ENCODE results near the gene AMIGO1. TPM values are rescaled to one million over a fixed set of nuclear protein-coding genes. Genes with fewer than 3 reads are reported as not detected.

The AMIGO1 gene
- total and polyA plus RNA-seq, 2 of the 8 experiments (the other 6 are each of a cell fraction or from before 2014, with no cell fraction given): 1.5 to 2.7 TPM

DNA sequence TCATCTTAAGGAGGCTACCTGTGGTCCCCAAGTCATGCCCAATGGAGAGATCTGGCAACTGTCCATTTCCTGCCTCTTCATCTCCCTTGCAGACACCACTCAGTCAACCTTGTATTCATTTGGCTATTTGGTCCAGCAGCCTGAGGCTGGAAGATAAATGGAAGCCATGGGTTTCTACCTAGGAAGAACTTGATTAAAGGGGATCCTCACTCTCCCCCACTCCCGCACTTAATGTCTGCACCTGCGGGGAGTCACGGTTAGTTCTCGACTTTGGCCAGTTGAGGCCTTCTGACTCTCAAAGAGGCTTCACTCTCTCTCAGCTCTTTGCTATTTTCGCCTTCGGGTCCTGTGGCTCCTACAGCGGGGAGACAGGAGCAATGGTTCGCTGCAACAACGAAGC, 34.3 kb downstream of the AMIGO1 start:
- Histone ChIP-seq H3K79me2 (ENCODE audit: control insufficient read depth in 1 of 2, insufficient read depth in 2 of 2, low read length in 2 of 2) (no peaks in the 10 kb centered on the region), H3K14ac (ENCODE audit: insufficient read length) (no peak overlapping the region), H3K4me3 (ENCODE audit: extremely low read depth in 1 of 4, insufficient read depth in 2 of 4, low read depth in 3 of 4, low read length in 4 of 4) (no peak overlapping the region), H2AFZ (ENCODE audit: low read length) (no peak overlapping the region), H3K9me3 (ENCODE audit: insufficient read depth in 2 of 2, low read depth in 1 of 2, low read length in 1 of 2) (no peaks in the 10 kb centered on the region), H2BK5ac (ENCODE audit: low read depth, low read length) (no peak overlapping the region), H3K23ac (ENCODE audit: insufficient read length) (no peak overlapping the region), H3K4me1 (replicated peaks in 1 of 4; ENCODE audit: control insufficient read depth in 3 of 4, insufficient read depth in 4 of 4, low read length in 3 of 4) (no peaks in the 10 kb centered on the region), H3K79me1 (ENCODE audit: low read depth, low read length) (no peaks in the 10 kb centered on the region), H3K56ac (replicated peaks; ENCODE audit: insufficient read length, low read depth, low read length) (no peak overlapping the region), H3K18ac (ENCODE audit: extremely low read depth, low read length) (no peak overlapping the region), H3K4ac (replicated peaks; ENCODE audit: insufficient read length, low read depth, low read length) (no peak overlapping the region), H4K8ac (ENCODE audit: extremely low read depth, insufficient read depth, low read length) (no peak overlapping the region), H4K20me1 (replicated peaks in 1 of 2; ENCODE audit: control insufficient read depth in 1 of 2, insufficient read depth in 2 of 2, low read length in 2 of 2) (peaks cover 0 to 2% of the 10 kb centered on the region in 2 experiments), H3K27ac (ENCODE audit: low read depth, low read length) (no peak overlapping the region), H2BK12ac (ENCODE audit: low read depth, low read length) (no peak overlapping the region), H3K4me2 (ENCODE audit: insufficient read depth in 1 of 2, low read depth in 2 of 2, low read length in 2 of 2) (no peak overlapping the region), H3K27me3 (replicated peaks in 1 of 4; ENCODE audit: control insufficient read depth in 3 of 4, extremely low read depth in 1 of 4, insufficient read depth in 3 of 4, low read length in 3 of 4) (peaks cover 0 to 5% (median under 1%) of the 10 kb centered on the region in 4 experiments; a peak in 3 of 7 replicates), H3K9ac (replicated peaks in 1 of 4; ENCODE audit: extremely low read depth in 1 of 4, low read depth in 3 of 4, low read length in 3 of 4) (no peak overlapping the region), H2BK120ac (replicated peaks; ENCODE audit: low read depth, low read length) (no peak overlapping the region), H2BK20ac (ENCODE audit: low read length) (no peak overlapping the region), H3K23me2 (ENCODE audit: low read depth, low read length) (no peaks in the 10 kb centered on the region), H4K91ac (replicated peaks; ENCODE audit: insufficient read length, low read length) (no peak overlapping the region), H2AK5ac (ENCODE audit: low read depth, low read length) (no peak overlapping the region), H3K36me3 (ENCODE audit: control insufficient read depth in 2 of 4, insufficient read depth in 4 of 4, low read length in 3 of 4) (no peaks in the 10 kb centered on the region), H2BK15ac (ENCODE audit: low read length) (no peak overlapping the region), H4K5ac (ENCODE audit: insufficient read length, low read depth, low read length) (no peak overlapping the region)
- ChIA-PET CTCF (ENCODE audit: partially characterized antibody) (interaction anchor here (1.5 to 9.8 kb wide), 3 partner anchors 17 to 58 kb away, joined by 4 to 95 read pairs (median 16); partner anchors contain the start of gene CYB561D1), POLR2A (ENCODE audit: partially characterized antibody) (no interaction called here)
- FAIRE-seq (no peak), DNase-seq (ENCODE audit: low read depth in 1 of 2, low spot score in 2 of 2) (no peak)
- no peak for TF ChIP-seq EGR1 (IDR thresholded peaks at IDR 0.05; ENCODE audit: borderline replicate concordance, low read depth, low read length)
- no peak for TF ChIP-seq RAD21 (IDR thresholded peaks at IDR 0.05 in 1 of 2, conservative IDR thresholded peaks at IDR 0.05 in 1 of 2; ENCODE audit: low read depth in 2 of 2, low read length in 2 of 2)
- no peak for TF ChIP-seq SP2 (IDR thresholded peaks at IDR 0.05; ENCODE audit: low read length)
- TF ChIP-seq RNF2 (IDR thresholded peaks at IDR 0.05; ENCODE audit: borderline replicate concordance, low read depth, low read length, missing control alignments, poor library complexity, severe bottlenecking): no peak
- TF ChIP-seq E2F6 (IDR thresholded peaks at IDR 0.05): no peak
- TF ChIP-seq RBBP5 (IDR thresholded peaks at IDR 0.05; ENCODE audit: borderline replicate concordance, low read depth, low read length): no peak
- WGBS, 2 experiments (ENCODE audit: extremely low coverage in 1 of 2, insufficient coverage in 1 of 2, insufficient read length in 1 of 2, insufficient replicate concordance in 2 of 2, low coverage in 1 of 2, low lambda C conversion rate in 2 of 2, missing lambda C conversion rate in 1 of 2): 77% methylated on average over 9 of the region's 9 CpGs; no CpG with 5 or more reads in 1 of the 2 experiments
